GM12873 (cell line): ENCODE results near the gene AP3D1.

ENCODE experiments used
- TF ChIP-seq, protein P1 (sequence below): IDR thresholded peaks from 2 replicates; pipeline ENCODE4 v1.5.1; 2012; ENCODE audit warnings: low read depth, mild to moderate bottlenecking, moderate library complexity, low read length, control low read depth; ENCODE audit not compliant: insufficient read depth; ENCODE audit errors: missing control alignments

The AP3D1 gene

DNA sequence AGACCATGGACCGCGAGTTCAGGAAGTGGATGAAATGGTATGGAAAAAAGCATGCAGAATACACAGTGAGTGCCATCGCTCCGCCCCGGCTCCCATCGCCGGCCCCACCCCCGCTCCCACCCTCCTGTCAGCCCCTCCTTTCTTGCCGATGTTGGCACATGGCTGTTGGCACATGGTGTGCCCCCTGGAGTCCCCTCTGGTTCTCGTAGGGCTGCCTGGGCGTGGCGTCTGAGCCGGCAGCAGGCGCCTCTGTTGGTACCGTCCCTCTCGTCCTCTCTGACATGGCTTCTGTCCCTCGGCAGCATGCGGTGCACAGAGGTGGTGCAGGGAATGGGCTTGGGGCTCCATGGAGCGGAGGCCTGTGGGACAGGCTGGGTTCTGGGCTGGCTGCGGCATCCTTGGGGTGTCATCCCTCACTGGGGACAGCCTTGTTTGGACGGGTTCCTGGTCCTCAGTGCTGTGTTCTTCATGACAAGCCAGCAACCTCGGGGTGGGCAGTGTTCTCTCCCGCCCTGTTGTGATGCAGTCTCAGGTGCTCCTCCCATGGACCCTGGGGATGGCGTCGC lies 43.2 kb upstream of the AP3D1 start:
- TF ChIP-seq, protein P1, sequence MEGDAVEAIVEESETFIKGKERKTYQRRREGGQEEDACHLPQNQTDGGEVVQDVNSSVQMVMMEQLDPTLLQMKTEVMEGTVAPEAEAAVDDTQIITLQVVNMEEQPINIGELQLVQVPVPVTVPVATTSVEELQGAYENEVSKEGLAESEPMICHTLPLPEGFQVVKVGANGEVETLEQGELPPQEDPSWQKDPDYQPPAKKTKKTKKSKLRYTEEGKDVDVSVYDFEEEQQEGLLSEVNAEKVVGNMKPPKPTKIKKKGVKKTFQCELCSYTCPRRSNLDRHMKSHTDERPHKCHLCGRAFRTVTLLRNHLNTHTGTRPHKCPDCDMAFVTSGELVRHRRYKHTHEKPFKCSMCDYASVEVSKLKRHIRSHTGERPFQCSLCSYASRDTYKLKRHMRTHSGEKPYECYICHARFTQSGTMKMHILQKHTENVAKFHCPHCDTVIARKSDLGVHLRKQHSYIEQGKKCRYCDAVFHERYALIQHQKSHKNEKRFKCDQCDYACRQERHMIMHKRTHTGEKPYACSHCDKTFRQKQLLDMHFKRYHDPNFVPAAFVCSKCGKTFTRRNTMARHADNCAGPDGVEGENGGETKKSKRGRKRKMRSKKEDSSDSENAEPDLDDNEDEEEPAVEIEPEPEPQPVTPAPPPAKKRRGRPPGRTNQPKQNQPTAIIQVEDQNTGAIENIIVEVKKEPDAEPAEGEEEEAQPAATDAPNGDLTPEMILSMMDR, result no peak

DNA sequence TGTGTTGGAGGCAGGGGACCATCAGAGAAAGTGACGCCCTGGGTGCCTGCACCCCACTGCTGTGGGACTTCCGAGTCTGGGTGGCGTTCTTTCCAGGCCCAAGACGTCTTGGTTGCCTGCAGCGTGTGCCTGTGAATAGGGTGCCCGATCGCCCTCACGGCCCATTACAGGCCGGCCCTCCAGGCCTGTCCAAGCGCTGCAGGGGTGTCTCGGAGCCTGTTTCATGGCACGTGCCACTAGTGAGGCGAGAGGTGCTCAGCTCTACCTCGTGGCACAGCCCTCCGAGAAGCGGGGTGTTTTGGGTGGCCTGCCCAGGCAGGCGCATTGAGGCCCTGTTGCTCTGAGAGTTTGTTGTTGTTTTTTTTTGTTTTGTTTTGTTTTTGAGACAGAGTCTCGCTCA lies 42.4 kb upstream of the AP3D1 start:
- TF ChIP-seq, protein P1, result no peak

DNA sequence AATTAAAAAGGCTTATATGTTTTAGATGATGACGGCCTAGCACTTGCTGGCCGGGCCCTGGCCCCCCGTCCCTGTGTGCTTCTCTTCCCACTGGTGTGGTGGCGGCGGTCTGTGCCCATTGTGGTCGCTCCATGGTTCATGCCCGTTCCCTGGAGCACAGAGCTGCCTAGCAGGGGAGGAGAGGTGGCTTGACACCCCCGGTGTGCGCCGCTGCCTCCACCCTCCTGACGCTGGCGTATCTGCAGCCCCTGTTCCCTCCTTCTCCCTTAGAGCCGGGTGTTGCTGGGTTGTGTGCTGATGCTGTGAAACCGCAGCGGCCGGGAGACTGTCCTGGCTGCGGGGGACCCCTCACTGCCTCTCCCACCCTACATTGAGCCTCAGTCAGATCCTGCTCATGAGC lies 41.5 kb upstream of the AP3D1 start:
- TF ChIP-seq, protein P1, result no peak

DNA sequence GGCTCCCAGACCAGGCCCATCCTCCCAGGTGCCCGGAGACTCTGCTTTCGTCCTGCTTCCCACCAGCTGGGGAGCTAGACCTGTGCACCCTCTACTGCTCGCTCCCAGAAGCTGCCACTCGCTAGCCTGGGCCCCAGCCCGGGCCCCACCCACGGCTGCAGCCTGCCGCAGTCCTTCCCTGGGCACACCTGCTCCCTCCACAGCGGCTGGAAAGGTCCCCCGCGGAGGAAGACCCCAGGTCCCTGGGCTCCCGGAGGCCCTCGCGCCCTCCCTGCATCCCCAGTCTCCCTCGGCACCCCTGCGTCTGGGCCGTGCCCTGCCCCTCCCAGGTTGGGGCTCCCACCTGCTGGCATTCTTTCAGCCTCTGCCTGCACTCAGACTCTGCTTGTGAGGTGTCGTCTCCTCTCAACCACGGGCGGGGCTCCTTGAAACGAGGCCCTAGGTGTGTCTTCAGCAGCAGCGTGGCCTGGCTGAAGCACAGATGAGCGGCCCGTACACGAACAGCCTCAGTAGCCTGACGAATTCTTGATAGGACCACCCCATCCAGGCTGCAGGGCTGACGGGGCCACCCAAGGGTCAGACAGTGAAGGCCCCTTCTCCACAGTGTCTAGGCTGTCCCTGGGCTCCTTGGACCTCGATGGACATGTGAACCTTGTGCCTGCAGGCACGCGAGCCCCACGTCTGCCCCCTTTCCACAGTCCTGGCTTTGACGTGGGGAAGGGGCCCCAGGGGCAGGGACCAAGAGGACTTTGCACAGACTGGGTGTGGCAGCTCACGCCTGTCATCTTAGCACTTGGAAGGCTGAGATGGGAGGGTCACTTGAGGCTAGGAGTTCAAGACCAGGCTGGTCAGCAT lies 40.3 kb upstream of the AP3D1 start:
- TF ChIP-seq, protein P1, result no peak

DNA sequence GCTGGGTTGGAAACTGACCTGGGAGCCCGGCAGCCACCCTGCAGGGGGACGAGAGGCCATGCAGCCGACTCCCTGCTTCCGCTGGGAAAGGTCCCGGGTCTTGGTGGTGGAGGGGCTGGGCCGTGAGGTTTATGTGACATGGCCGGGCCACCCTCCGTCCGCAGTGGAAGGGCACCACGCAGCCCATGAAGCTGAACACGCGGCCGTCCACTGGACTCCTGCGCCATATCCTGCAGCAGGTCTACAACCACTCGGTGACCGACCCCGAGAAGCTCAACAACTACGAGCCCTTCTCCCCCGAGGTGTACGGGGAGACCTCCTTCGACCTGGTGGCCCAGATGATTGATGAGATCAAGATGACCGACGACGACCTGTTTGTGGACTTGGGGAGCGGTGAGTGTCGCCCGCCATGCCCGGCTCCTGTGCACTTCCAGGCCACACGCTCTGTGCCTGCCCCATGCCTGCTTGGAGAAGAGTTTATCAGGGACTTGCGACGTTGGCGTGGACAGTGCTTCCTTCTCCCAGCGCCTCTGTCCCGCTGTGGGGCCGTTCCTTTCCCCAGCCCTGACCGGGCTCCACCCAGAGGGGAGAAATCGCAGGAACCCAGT lies 39.6 kb upstream of the AP3D1 start:
- TF ChIP-seq, protein P1, result no peak

DNA sequence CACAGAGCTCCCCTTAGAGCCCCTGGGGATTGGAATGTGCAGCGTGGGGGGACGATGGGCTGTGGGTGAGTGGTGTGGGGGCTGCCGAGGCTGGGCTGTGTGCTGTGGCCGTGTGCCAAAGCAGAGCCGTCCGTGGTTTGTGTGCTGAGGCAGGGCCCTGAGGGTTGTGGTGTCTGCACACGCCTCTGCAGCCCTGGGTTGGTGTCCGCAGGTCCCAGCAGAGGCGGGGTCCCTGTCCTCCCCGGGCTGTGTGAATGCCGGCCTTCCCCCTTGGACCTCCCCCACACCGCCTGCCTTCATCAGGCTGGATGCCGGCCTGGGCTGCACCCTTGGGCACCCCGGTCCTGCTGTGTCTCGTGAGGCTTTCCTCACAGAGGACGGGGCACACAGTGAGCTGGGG lies 38.5 kb upstream of the AP3D1 start:
- TF ChIP-seq, protein P1, result no peak

DNA sequence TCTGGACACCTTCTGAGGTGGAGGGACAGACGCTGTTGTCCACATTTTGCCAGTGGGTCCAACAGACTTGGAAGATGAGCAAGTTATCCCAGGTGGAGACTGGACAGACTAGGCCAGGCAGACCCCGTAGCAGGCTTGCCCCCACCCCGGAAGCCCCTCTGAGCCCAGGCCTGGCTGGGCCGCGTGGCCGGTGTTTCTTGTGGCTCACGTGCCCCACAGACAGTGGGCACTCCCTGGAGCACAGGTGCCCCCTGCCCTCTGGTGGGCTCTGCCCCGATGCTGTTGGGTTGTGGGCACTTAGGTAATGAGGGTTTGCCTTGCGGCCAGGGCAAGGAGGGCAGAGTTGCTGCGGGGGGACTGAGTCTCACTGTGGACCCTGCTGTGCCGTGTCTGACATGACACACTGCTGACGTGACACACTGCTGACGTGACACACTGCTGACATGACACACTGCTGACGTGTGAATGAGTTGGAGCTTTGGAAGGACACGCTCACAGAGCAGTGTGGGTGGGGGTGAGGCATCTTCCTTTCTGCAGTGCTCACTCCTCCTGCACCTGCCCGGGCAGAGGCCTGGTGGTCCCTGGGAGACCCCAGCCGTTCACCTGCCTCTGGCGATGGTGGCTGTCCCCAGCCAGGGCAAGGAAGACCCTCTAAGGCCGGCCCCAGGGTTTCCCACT lies 37.5 kb upstream of the AP3D1 start:
- TF ChIP-seq, protein P1, result no peak
